ENCODE measurements around the gene DENND11.

- no peak for TF ChIP-seq EZH2 (optimal IDR thresholded peaks at IDR 0.05; ENCODE audit: low read depth, low read length)
- TF ChIP-seq, protein P1, sequence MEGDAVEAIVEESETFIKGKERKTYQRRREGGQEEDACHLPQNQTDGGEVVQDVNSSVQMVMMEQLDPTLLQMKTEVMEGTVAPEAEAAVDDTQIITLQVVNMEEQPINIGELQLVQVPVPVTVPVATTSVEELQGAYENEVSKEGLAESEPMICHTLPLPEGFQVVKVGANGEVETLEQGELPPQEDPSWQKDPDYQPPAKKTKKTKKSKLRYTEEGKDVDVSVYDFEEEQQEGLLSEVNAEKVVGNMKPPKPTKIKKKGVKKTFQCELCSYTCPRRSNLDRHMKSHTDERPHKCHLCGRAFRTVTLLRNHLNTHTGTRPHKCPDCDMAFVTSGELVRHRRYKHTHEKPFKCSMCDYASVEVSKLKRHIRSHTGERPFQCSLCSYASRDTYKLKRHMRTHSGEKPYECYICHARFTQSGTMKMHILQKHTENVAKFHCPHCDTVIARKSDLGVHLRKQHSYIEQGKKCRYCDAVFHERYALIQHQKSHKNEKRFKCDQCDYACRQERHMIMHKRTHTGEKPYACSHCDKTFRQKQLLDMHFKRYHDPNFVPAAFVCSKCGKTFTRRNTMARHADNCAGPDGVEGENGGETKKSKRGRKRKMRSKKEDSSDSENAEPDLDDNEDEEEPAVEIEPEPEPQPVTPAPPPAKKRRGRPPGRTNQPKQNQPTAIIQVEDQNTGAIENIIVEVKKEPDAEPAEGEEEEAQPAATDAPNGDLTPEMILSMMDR (IDR thresholded peaks at IDR 0.05; ENCODE audit: low read length): no peak
Measured at GRCh38 chr7:141663081-141663849, 38.7 kb downstream of the DENND11 start.

All from MM.1S (cell line).